HG03139 (cell line): Measurements from ENCODE around the gene UTP11.

ENCODE experiments used
- ATAC-seq: cut with Tn5 transposase; IDR thresholded peaks from one replicate; pipeline ENCODE4 v1.9.1; 2021; ENCODE audit not compliant: unreplicated experiment

UTP11 gene

GRCh38 chr1:38068220-38068979 lies 55.9 kb downstream of the UTP11 start:
- no peak for ATAC-seq

- ATAC-seq, result no peak
Measured at GRCh38 chr1:38068980-38069340, 56.4 kb downstream of the UTP11 start.

- ATAC-seq, result no peak
Measured at GRCh38 chr1:38071312-38072256, 59.0 kb downstream of the UTP11 start.

GRCh38 chr1:38072858-38073257 lies 60.3 kb downstream of the UTP11 start:
- no peak for ATAC-seq

GRCh38 chr1:38073534-38074301 lies 61.2 kb downstream of the UTP11 start:
- no peak for ATAC-seq

GRCh38 chr1:38074302-38074677 lies 61.8 kb downstream of the UTP11 start:
- no peak for ATAC-seq
